ENCODE data around the gene SLC35G6.
"Not testable (repeated sequence)": the region's sequence is repeated elsewhere in the genome, so short reads cannot be mapped to it uniquely, and the experiment has no call there.

Gene SLC35G6

DNA sequence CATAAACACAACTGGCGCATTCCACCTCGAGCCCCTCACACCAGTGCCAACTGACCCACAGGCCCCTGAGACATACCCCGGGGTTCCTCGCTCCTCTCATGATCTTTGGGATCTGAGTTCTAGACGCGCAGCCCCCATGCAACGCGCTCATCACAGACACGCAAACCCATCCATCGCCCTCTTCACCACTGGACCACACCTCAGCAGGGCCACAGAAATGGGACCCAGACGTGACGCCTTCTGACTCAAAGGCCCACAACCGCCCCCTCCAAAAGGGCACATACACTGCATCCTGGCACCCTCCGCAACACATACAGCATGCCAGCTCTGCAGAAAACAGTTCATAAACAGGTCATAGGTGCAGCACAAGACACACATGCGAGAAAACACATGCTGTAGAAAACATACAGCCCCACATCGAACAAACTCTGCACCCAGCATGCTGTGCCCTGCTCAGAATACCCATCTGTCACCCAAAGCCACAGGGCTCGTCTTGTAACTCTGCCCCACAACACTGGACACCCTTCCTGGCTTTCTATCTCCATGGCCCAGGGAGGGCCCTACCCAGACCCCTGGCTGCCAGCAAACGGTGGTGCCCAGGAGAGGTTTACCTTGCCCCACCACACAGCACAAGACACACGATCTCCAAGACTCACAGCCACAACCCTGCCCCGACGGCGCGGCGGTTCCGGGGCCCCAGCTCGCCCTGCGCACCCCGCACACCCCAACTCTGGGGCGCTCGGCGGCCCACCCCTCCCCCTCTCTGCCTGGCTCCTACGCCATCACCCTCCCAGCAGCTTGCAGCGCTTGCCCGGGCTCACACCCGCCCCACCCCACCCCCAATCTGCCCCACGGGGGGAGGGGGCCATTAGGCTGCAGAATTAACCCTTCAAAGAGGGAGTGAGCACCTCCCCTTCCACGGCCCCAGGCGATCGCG, 2.7 kb upstream of the SLC35G6 start:
- DNase-seq (ENCODE audit: low read depth), result peak; percentile 49

GRCh38 chr17:7479213-7480088, 1.8 kb upstream of the SLC35G6 start, which contains the start of gene ZBTB4:
Gene ZBTB4, minus strand, starts transcription at chr17:7479631. Its CDS starts 12,830 bp downstream, at chr17:7466801.
- peak; percentile 59 for DNase-seq (ENCODE audit: low read depth)

GRCh38 chr17:7480089-7480384, 1.2 kb upstream of the SLC35G6 start:
- DNase-seq (ENCODE audit: low read depth), result no peak

DNA sequence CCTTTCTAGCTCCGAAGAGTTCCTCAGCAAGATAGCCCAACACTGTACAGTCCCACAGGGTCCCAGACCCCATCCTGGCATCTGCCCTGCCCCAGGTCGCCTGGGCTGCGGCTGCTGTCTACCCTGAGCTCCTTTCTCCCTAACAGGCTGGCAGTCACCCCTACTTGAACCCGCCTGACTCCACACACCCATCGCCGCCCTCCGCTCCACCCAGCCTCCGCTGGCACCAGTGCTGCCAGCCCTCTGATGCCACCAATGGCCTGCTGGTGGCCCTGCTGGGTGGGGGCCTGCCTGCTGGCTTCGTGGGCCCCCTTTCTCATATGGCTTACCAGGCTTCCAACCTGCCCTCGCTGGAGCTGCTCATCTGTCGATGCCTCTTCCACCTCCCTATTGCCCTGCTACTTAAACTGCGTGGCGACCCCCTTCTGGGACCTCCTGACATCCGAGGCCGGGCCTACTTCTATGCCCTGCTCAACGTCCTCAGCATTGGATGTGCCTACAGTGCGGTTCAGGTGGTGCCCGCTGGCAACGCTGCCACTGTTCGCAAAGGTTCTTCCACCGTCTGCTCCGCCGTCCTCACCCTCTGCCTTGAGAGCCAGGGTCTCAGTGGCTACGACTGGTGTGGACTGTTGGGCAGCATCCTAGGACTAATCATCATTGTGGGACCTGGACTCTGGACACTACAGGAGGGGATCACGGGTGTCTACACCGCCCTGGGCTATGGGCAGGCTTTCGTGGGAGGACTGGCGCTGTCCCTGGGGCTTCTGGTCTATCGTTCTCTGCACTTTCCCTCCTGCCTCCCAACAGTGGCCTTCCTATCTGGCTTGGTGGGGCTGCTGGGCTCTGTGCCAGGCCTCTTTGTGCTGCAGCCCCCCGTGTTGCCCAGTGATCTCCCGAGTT, 846 bp downstream of the SLC35G6 start:
- DNase-seq (ENCODE audit: low read depth), result not testable (repeated sequence)

DNA sequence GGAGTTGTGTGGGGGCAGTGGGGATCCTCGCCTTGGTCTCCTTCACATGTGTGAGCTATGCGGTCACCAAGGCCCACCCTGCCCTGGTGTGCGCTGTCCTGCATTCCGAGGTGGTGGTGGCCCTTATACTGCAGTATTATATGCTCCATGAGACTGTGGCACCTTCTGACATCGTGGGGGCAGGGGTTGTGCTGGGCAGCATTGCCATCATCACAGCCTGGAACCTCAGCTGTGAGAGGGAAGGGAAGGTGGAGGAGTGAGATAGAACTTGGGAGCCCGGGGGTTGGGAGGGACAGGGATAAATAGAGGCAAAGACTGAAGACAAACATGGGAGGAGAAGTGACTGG, 1.5 kb downstream of the SLC35G6 start:
- not testable (repeated sequence) for DNase-seq (ENCODE audit: low read depth)

DNA sequence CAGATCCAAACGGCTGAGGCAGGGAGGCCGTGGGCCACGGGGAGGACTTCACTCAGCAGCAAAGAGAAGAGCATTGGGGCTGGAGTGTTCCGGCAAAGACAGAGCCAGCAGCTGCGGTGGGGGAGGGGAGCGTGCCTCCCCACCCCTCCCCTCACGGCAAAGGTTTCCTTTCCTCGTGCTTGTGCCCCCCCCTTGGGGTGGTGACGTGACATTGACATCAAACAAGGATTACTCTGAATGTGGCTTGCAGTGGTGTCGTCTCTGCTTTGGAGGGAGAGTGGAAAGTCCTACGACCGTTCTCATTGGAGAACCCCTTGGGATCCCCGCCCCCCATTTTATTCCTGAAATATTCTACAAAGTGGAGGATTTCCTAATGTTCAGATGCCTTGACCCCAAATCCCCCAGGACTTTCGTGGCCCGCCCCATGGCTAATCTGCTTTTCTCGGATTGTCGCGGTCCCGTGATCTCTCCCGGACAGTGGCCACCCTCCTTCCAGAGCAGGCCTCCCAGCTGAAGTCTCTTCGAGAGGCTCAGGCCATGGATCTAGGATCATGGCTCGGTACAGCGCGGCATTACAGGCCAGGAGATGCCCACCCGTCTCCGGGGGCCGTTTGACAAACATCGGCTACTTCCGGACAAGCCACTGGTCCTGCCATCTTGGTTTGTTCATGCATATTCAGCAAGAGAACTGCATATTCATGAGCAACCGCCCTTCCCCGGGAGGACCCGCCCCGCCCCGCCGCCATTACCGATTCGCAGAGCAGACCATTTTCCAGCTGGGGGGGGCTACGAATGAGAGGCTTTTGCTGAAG, 2.2 kb downstream of the SLC35G6 start:
- peak; percentile 91 for DNase-seq (ENCODE audit: low read depth)

DNA sequence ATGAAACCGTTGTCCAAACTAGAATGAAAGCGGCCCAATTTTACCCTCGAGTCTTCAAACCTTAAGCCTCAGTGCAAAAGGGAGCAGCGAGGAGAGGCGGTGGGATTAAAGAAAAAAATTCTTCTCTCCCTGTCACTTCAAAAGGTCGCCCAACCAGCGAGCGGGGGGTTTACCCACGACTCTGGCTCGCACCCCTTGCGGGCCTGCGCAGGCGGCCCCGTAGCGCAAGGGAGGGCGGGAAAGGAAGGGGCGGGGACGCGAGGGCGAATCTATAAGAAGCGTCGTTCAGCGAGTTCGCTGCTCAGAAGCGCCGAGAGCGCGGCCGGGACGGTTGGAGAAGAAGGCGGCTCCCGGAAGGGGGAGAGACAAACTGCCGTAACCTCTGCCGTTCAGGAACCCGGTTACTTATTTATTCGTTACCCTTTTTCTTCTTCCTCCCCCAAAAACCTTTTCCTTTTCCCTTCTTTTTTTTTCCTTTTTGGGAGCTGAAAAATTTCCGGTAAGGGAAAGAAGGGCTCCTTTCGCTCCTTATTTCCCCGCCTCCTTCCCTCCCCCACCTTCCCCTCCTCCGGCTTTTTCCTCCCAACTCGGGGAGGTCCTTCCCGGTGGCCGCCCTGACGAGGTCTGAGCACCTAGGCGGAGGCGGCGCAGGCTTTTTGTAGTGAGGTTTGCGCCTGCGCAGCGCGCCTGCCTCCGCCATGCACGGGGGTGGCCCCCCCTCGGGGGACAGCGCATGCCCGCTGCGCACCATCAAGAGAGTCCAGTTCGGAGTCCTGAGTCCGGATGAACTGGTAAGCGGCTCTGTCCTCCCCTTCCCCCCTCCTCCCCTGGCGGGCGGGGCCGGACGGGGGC, 3.0 kb downstream of the SLC35G6 start, which contains the start of gene POLR2A:
POLR2A (plus strand) TSS at position 300 of the 852 bp plus-strand sequence.
- peak; percentile 97 for DNase-seq (ENCODE audit: low read depth)

DNA sequence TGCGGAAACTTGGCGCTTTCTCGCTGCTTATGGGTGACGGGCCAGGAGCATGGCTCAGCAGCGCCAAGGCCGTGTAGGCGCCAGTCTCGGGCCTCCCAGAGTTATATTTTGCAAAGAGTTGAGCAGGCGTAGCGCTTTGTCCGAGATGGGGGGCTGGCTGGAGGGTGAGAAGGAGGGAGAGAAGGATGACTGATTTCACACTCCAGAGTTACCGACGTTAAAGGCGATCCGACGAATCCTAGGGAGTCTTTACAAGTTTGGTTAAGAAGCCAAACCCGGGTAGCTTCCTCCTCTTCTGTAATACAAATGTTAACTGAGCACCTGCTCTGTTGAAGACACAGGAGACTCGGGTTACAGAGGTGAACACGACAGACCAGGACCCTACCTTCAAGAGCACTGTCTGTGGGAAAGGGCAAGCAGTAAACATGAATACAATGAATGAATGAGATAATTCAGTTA, 3.7 kb downstream of the SLC35G6 start:
- DNase-seq (ENCODE audit: low read depth), result no peak

- no peak for DNase-seq (ENCODE audit: low read depth)
Observed at GRCh38 chr17:7486181-7486580, 4.9 kb downstream of the SLC35G6 start.

- no peak for DNase-seq (ENCODE audit: low read depth)
Observed at GRCh38 chr17:7490144-7490543, 8.9 kb downstream of the SLC35G6 start.

- DNase-seq (ENCODE audit: low read depth), result no peak
Observed at GRCh38 chr17:7491583-7491982, 10.3 kb downstream of the SLC35G6 start.

- no peak for DNase-seq (ENCODE audit: low read depth)
Observed at GRCh38 chr17:7493941-7494340, 12.7 kb downstream of the SLC35G6 start.

DNA sequence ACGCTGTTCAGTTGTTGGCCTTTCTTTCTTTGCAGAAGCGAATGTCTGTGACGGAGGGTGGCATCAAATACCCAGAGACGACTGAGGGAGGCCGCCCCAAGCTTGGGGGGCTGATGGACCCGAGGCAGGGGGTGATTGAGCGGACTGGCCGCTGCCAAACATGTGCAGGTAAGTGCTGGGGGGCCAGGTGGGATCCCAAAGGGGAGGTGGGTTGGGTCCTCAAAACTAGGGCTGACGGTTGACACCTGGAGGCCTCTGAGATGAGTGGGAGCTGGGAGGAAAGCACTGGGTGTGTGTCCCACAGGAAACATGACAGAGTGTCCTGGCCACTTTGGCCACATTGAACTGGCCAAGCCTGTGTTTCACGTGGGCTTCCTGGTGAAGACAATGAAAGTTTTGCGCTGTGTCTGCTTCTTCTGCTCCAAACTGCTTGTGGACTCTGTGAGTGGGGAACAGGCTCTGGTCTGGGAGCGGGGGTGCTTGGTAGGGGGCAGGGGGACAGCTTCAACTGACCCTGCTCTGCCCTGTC, 14.7 kb downstream of the SLC35G6 start:
- DNase-seq (ENCODE audit: low read depth), result no peak

DNA sequence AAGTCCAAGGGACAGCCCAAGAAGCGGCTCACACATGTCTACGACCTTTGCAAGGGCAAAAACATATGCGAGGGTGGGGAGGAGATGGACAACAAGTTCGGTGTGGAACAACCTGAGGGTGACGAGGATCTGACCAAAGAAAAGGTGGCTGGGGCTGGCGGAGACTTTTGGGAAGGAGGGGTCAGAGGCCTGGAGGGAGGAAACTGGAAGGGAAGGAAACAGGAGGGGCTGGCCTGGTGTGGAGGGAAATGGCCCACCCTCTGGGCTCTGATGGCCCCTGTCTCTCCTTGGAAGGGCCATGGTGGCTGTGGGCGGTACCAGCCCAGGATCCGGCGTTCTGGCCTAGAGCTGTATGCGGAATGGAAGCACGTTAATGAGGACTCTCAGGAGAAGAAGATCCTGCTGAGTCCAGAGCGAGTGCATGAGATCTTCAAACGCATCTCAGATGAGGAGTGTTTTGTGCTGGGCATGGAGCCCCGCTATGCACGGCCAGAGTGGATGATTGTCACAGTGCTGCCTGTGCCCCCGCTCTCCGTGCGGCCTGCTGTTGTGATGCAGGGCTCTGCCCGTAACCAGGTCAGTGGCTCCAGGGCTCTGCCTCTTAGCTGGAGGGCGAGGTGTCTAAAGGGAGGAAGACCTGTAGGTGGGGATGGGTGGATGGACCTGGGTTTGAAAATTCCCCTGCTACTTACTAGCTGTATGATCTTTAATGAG, 15.4 kb downstream of the SLC35G6 start:
- DNase-seq (ENCODE audit: low read depth), result no peak

DNA sequence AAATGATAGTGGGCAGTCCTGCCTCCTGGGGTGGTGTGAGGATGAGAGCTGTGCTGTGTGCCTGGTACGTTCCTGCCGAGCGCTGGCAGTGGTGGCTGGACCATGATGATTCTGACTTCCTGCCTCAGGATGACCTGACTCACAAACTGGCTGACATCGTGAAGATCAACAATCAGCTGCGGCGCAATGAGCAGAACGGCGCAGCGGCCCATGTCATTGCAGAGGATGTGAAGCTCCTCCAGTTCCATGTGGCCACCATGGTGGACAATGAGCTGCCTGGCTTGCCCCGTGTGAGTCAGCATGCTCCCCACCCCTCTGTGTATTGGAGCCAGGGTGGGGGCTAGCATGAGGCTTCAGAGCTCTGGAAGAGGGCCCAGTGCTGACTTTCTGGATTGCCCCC, 16.0 kb downstream of the SLC35G6 start:
- no peak for DNase-seq (ENCODE audit: low read depth)

GRCh38 chr17:7497636-7498035, 16.4 kb downstream of the SLC35G6 start:
- no peak for DNase-seq (ENCODE audit: low read depth)

DNA sequence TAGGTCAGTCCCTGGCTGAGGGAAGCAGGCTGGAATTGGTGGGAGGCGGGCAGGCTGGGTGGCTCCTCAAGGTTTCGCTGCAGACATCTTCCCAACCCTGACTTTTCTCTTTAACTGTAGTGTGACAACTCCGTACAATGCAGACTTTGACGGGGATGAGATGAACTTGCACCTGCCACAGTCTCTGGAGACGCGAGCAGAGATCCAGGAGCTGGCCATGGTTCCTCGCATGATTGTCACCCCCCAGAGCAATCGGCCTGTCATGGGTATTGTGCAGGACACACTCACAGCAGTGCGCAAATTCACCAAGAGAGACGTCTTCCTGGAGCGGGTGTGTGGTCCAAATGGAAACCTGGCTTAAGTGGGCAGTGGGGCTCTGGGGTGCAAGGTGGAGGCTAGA, 17.9 kb downstream of the SLC35G6 start:
- DNase-seq (ENCODE audit: low read depth), result no peak

DNA sequence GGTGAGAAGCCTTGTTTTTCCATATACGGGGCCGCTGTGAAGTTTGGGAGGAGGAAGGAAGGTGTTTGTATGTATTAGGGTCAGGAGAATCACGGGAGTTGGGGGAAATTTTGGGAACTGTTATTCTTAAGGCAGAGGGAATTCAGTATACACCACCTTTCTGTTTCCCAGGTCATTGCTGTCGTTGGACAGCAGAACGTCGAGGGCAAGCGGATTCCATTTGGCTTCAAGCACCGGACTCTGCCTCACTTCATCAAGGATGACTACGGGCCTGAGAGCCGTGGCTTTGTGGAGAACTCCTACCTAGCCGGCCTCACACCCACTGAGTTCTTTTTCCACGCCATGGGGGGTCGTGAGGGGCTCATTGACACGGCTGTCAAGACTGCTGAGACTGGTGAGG, 20.5 kb downstream of the SLC35G6 start:
- no peak for DNase-seq (ENCODE audit: low read depth)

Measured in activated T-helper 9 cell treated with anti-CD3 and anti-CD28 coated beads, Interleukin-2, amount 50 U/mL, for 16 hours (primary cell).